WTC11 (cell line): Measurements from ENCODE around the gene NOL4L. TPM values are rescaled to one million over a fixed set of nuclear protein-coding genes. Genes with fewer than 3 reads are reported as not detected.

ENCODE experiments used
- ATAC-seq: fragments of 200-7000 bp; cut with Tn5 transposase; 2 replicates; pipeline ENCODE4 v1.10.0; 2021; ENCODE audit warnings: mild to moderate bottlenecking, moderate library complexity
- CTCF ChIA-PET: fragments of 300-600 bp; sonication (Branson Sonifier 250); formaldehyde crosslinking; loops from one replicate; lab custom pipeline; 2021; ENCODE audit warnings: antibody characterized with exemption; lab: Charles Lee
- POLR2A ChIA-PET: fragments of 350-600 bp; sonication (Branson Sonifier 250); formaldehyde crosslinking; loops from one replicate; lab custom pipeline; 2021; ENCODE audit warnings: antibody characterized with exemption; lab: Charles Lee
- DNase-seq: peaks from one replicate; pipeline ENCODE4 v3.0.0; 2021; ENCODE audit warnings: low spot score
- H3K27ac Mint-ChIP-seq: 2 replicates; pipeline ENCODE4 v1.8.0; 2021; ENCODE audit warnings: mixed read lengths
- H3K27me3 Mint-ChIP-seq: 2 replicates; pipeline ENCODE4 v1.8.0; 2021; ENCODE audit warnings: low read depth, mild to moderate bottlenecking, moderate library complexity, mixed read lengths
- H3K36me3 Mint-ChIP-seq: 2 replicates; pipeline ENCODE4 v1.8.0; 2021; ENCODE audit warnings: mixed read lengths
- H3K4me1 Mint-ChIP-seq: 2 replicates; pipeline ENCODE4 v1.8.0; 2022; ENCODE audit warnings: mixed read lengths
- H3K4me3 Mint-ChIP-seq: 2 replicates; pipeline ENCODE4 v1.8.0; 2021; ENCODE audit warnings: mild to moderate bottlenecking, moderate library complexity, mixed read lengths
- H3K9me3 Mint-ChIP-seq: 2 replicates; pipeline ENCODE4 v1.8.0; 2021; ENCODE audit warnings: mixed read lengths
- HMGA2 ChIP-seq: fragments of 250-450 bp; sonication (Bioruptor Pico); IDR thresholded peaks from 2 replicates; pipeline ENCODE4 v1.4.0; 2021; ENCODE audit warnings: mild to moderate bottlenecking, moderate library complexity
- IRF2 ChIP-seq: sonication (generic); formaldehyde crosslinking; IDR thresholded peaks from 2 replicates; pipeline ENCODE4 v1.8.0; 2022; ENCODE audit warnings: low read depth, missing genetic modification reagents, borderline replicate concordance
- JAZF1 ChIP-seq: fragments of 250-450 bp; sonication (Bioruptor Pico); IDR thresholded peaks from 2 replicates; pipeline ENCODE4 v1.9.0; 2021; ENCODE audit warnings: moderate library complexity, mild to moderate bottlenecking, inconsistent platforms
- RORB ChIP-seq: fragments of 250-450 bp; sonication (Bioruptor Pico); IDR thresholded peaks from 2 replicates; pipeline ENCODE4 v1.9.0; 2021; ENCODE audit warnings: mild to moderate bottlenecking
- SP1 ChIP-seq: sonication (generic); formaldehyde crosslinking; conservative IDR thresholded peaks from 2 replicates; pipeline ENCODE4 v1.8.1; 2022; ENCODE audit warnings: missing genetic modification reagents
- ZNF232 ChIP-seq: sonication (generic); formaldehyde crosslinking; IDR thresholded peaks from 2 replicates; pipeline ENCODE4 v1.8.0; 2022; ENCODE audit warnings: mild to moderate bottlenecking, missing genetic modification reagents
- ZNF281 ChIP-seq: sonication (generic); formaldehyde crosslinking; IDR thresholded peaks from 2 replicates; pipeline ENCODE4 v1.8.0; 2023; ENCODE audit warnings: mild to moderate bottlenecking, missing genetic modification reagents
- ZNF317 ChIP-seq: sonication (generic); formaldehyde crosslinking; IDR thresholded peaks from 2 replicates; pipeline ENCODE4 v1.8.1; 2023; ENCODE audit warnings: low read depth, mild to moderate bottlenecking, moderate library complexity, missing genetic modification reagents, borderline replicate concordance
- ZNF416 ChIP-seq: fragments of 250-450 bp; sonication (Bioruptor Pico); IDR thresholded peaks from 2 replicates; pipeline ENCODE4 v1.9.0; 2021; ENCODE audit warnings: mild to moderate bottlenecking, inconsistent platforms
- total RNA-seq: library from RNA; stranded (reverse); gene quantifications from 3 replicates; pipeline ENCODE4 v1.2.3, GENCODE V29; 2021
- TF ChIP-seq, protein P1 (sequence below): sonication (generic); formaldehyde crosslinking; conservative IDR thresholded peaks from 2 replicates; pipeline ENCODE4 v1.8.1; 2022; ENCODE audit warnings: mild to moderate bottlenecking, missing genetic modification reagents
- TF ChIP-seq, protein P2 (sequence below): sonication (generic); formaldehyde crosslinking; IDR thresholded peaks from 2 replicates; pipeline ENCODE4 v1.8.1; 2022; ENCODE audit warnings: mild to moderate bottlenecking, missing genetic modification reagents, moderate library complexity, borderline replicate concordance
- TF ChIP-seq, protein P3 (sequence below): sonication (generic); formaldehyde crosslinking; IDR thresholded peaks from 2 replicates; pipeline ENCODE4 v1.8.1; 2023; ENCODE audit warnings: mild to moderate bottlenecking, missing genetic modification reagents, moderate library complexity
- TF ChIP-seq, protein P4 (sequence below): sonication (generic); formaldehyde crosslinking; conservative IDR thresholded peaks from 2 replicates; pipeline ENCODE4 v1.8.1; 2023; ENCODE audit warnings: mild to moderate bottlenecking, low read depth, missing genetic modification reagents, moderate library complexity
- TF ChIP-seq, protein P5 (sequence below): fragments of 250-450 bp; sonication (Bioruptor Pico); conservative IDR thresholded peaks from 2 replicates; pipeline ENCODE4 v1.9.0; 2021; ENCODE audit warnings: mild to moderate bottlenecking

NOL4L gene
- total RNA-seq, 1 experiment from 2014 or later = 29.0 TPM

- Mint-ChIP-seq H3K27ac (no peak overlapping the region), H3K4me3 (peak overlapping the region; percentile 84), H3K36me3 (no peaks in the 10 kb centered on the region), H3K9me3 (no peaks in the 10 kb centered on the region), H3K27me3 (peaks cover 25% of the 10 kb centered on the region), H3K4me1 (peaks cover 47% of the 10 kb centered on the region)
- CTCF ChIA-PET = interaction anchor here (0.9 to 1.9 kb wide), 4 partner anchors 14 to 136 kb away, joined by 3 to 8 read pairs (median 4); no protein-coding TSS in a partner anchor
- ATAC-seq = no peak; the same call in 1 of the 2 replicates
- POLR2A ChIA-PET = no interaction called here
- TF ChIP-seq, protein P1, sequence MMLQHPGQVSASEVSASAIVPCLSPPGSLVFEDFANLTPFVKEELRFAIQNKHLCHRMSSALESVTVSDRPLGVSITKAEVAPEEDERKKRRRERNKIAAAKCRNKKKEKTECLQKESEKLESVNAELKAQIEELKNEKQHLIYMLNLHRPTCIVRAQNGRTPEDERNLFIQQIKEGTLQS (CRISPR knock-in tag) = no peak
- no peak for TF ChIP-seq ZNF416
- TF ChIP-seq IRF2 = no peak
- TF ChIP-seq, protein P2, sequence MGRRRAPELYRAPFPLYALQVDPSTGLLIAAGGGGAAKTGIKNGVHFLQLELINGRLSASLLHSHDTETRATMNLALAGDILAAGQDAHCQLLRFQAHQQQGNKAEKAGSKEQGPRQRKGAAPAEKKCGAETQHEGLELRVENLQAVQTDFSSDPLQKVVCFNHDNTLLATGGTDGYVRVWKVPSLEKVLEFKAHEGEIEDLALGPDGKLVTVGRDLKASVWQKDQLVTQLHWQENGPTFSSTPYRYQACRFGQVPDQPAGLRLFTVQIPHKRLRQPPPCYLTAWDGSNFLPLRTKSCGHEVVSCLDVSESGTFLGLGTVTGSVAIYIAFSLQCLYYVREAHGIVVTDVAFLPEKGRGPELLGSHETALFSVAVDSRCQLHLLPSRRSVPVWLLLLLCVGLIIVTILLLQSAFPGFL (CRISPR knock-in tag) = no peak
- no peak for TF ChIP-seq RORB (CRISPR knock-in tag)
- no peak for TF ChIP-seq ZNF281 (CRISPR knock-in tag)
- TF ChIP-seq, protein P3, sequence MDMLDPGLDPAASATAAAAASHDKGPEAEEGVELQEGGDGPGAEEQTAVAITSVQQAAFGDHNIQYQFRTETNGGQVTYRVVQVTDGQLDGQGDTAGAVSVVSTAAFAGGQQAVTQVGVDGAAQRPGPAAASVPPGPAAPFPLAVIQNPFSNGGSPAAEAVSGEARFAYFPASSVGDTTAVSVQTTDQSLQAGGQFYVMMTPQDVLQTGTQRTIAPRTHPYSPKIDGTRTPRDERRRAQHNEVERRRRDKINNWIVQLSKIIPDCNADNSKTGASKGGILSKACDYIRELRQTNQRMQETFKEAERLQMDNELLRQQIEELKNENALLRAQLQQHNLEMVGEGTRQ = no peak
- no peak for TF ChIP-seq ZNF317
- no peak for TF ChIP-seq HMGA2 (CRISPR knock-in tag)
- TF ChIP-seq JAZF1 (CRISPR knock-in tag) = no peak
- no peak for TF ChIP-seq SP1 (CRISPR knock-in tag)
- DNase-seq = peak; percentile 42
Observed at GRCh38 chr20:32536851-32537656, 48.1 kb downstream of the NOL4L start.

- ATAC-seq (peak; percentile 66), DNase-seq (peak; percentile 70)
- H3K27me3 Mint-ChIP-seq = peaks cover 25% of the 10 kb centered on the region
- no peaks in the 10 kb centered on the region for H3K36me3 Mint-ChIP-seq
- H3K27ac Mint-ChIP-seq = no peak overlapping the region
- H3K9me3 Mint-ChIP-seq = no peaks in the 10 kb centered on the region
- ChIA-PET CTCF (interaction anchor here (0.6 to 1.9 kb wide), 5 partner anchors 13 to 116 kb away, joined by 3 to 8 read pairs (median 4); no protein-coding TSS in a partner anchor), POLR2A (no interaction called here)
- peaks cover 41% of the 10 kb centered on the region for H3K4me1 Mint-ChIP-seq
- peak overlapping the region; percentile 54 for H3K4me3 Mint-ChIP-seq
- TF ChIP-seq, protein P4, sequence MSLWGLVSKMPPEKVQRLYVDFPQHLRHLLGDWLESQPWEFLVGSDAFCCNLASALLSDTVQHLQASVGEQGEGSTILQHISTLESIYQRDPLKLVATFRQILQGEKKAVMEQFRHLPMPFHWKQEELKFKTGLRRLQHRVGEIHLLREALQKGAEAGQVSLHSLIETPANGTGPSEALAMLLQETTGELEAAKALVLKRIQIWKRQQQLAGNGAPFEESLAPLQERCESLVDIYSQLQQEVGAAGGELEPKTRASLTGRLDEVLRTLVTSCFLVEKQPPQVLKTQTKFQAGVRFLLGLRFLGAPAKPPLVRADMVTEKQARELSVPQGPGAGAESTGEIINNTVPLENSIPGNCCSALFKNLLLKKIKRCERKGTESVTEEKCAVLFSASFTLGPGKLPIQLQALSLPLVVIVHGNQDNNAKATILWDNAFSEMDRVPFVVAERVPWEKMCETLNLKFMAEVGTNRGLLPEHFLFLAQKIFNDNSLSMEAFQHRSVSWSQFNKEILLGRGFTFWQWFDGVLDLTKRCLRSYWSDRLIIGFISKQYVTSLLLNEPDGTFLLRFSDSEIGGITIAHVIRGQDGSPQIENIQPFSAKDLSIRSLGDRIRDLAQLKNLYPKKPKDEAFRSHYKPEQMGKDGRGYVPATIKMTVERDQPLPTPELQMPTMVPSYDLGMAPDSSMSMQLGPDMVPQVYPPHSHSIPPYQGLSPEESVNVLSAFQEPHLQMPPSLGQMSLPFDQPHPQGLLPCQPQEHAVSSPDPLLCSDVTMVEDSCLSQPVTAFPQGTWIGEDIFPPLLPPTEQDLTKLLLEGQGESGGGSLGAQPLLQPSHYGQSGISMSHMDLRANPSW (CRISPR knock-in tag) = no peak
- TF ChIP-seq, protein P3 = no peak
- TF ChIP-seq ZNF281 (CRISPR knock-in tag) (no peak), ZNF232 (no peak)
- TF ChIP-seq, protein P5, sequence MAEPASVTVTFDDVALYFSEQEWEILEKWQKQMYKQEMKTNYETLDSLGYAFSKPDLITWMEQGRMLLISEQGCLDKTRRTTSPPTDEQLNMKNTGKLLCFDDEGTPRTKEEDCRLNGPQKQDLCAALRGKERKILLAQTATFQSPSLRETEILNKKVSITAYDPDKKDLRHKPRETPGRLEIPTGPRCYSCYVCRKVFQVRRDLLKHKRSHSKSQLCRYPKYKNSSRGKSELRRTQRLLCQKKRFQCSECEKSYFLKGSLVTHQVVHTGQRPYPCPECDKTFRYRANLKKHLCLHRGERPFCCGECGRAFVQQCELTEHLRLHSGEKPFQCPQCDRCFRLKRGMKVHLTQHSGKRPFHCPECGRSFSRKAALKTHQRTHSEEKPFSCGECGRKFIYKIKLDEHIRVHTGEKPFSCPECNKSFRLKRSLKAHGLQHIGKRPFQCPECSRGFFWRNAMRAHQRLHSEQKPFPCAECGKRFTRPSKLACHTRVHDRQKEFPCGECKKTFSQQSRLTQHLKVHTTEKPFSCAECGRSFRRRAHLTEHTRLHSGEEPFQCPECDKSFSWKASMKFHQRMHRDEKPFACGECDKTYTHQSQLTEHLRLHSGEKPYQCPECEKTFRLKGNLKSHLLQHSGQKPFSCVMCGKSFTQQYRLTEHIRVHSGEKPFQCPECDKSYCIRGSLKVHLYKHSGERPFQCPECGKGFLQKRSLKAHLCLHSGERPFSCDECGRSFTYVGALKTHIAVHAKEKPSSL (CRISPR knock-in tag) = no peak
Observed at GRCh38 chr20:32535953-32536823, 48.9 kb downstream of the NOL4L start.
